Melanocyte of skin (primary cell): ENCODE measurements around the gene PRKCG. TPM values are rescaled to one million over a fixed set of nuclear protein-coding genes. Genes with fewer than 3 reads are reported as not detected.

Experiments
- total RNA-seq, 2 donors: library from RNA; depleted of rRNA; stranded (reverse); fragments of >200 nt; gene quantifications; 2 replicates each; pipeline ENCODE4 v1.2.3, GENCODE V29; 2012

PRKCG gene
- not detected for total RNA-seq

GRCh38 chr19:53881482-53882390 lies at the start of gene PRKCG:
TSS of gene PRKCG (plus strand) at chr19:53882197. CDS start at chr19:53882495, 298 bp downstream.

GRCh38 chr19:53867225-53868090 lies 14.5 kb upstream of the PRKCG start, which contains the start of gene MYADM:
TSS of gene MYADM (plus strand) at chr19:53867883. CDS start at chr19:53873530, 5,647 bp downstream.

GRCh38 chr19:53908935-53909415 lies 27.0 kb downstream of the PRKCG start, which contains the start of gene CACNG7:
TSS of gene CACNG7 (plus strand) at chr19:53909278. CDS start at chr19:53912832, 3,554 bp downstream.

Other genes starting within 250 kb of the PRKCG start
- gene NLRP12, start 57.9 kb upstream of the PRKCG start, total RNA-seq, result under 1 TPM in 1 of 2 donors, not detected in 1; under 0.01 TPM
- gene MYADM, start 14.3 kb upstream of the PRKCG start, total RNA-seq, result 1 to 10 TPM; 6.9 to 9.0 TPM
- not detected for gene CACNG7, start 27.1 kb downstream of the PRKCG start, total RNA-seq
- not detected for gene CACNG8, start 80.7 kb downstream of the PRKCG start, total RNA-seq
- gene CACNG6, start 109.4 kb downstream of the PRKCG start, total RNA-seq, result not detected
- not detected for gene VSTM1, start 181.7 kb downstream of the PRKCG start, total RNA-seq
- gene TARM1, start 199.2 kb downstream of the PRKCG start, total RNA-seq, result not detected
- gene OSCAR, start 218.6 kb downstream of the PRKCG start, total RNA-seq, result not detected
- 10 to 100 TPM in 1 of 2 donors, 1 to 10 TPM in 1; 8.6 to 11.3 TPM for gene NDUFA3, start 220.7 kb downstream of the PRKCG start, total RNA-seq
- gene TFPT, start 233.5 kb downstream of the PRKCG start, total RNA-seq, result 10 to 100 TPM; 39.9 to 50.3 TPM
- 10 to 100 TPM; 32.0 to 75.6 TPM for gene PRPF31, start 233.6 kb downstream of the PRKCG start, total RNA-seq